Measurements from ENCODE around the gene IGLL1.

IGLL1 gene

GRCh38 chr22:23530106-23530505, 50.0 kb downstream of the IGLL1 start:
- Histone ChIP-seq H3K36me3 (ENCODE audit: control insufficient read depth, low read depth, low read length) (no peaks in the 10 kb centered on the region), H3K9ac (ENCODE audit: low read length) (no peak overlapping the region), H3K4me1 (ENCODE audit: control insufficient read depth, low read depth, low read length) (peaks cover 20% of the 10 kb centered on the region), H3K4me3 (ENCODE audit: low read length) (no peak overlapping the region), H3K27me3 (ENCODE audit: control insufficient read depth, insufficient read depth, low read length) (peaks cover 3% of the 10 kb centered on the region), H3K9me3 (ENCODE audit: control insufficient read depth, low read depth, low read length) (no peaks in the 10 kb centered on the region), H3K27ac (ENCODE audit: low read length) (no peak overlapping the region)

- Histone ChIP-seq H3K9ac (ENCODE audit: low read length) (no peak overlapping the region), H3K4me1 (ENCODE audit: control insufficient read depth, low read depth, low read length) (peaks cover 18% of the 10 kb centered on the region), H3K9me3 (ENCODE audit: control insufficient read depth, low read depth, low read length) (no peaks in the 10 kb centered on the region), H3K4me3 (ENCODE audit: low read length) (no peak overlapping the region), H3K27me3 (ENCODE audit: control insufficient read depth, insufficient read depth, low read length) (peaks cover 2% of the 10 kb centered on the region), H3K36me3 (ENCODE audit: control insufficient read depth, low read depth, low read length) (no peaks in the 10 kb centered on the region), H3K27ac (ENCODE audit: low read length) (no peak overlapping the region)
Measured at GRCh38 chr22:23529166-23530103, 50.7 kb downstream of the IGLL1 start.

- H3K4me3 ChIP-seq (ENCODE audit: low read length) = no peak overlapping the region
- H3K36me3 ChIP-seq (ENCODE audit: control insufficient read depth, low read depth, low read length) = no peaks in the 10 kb centered on the region
- no peak overlapping the region for H3K9ac ChIP-seq (ENCODE audit: low read length)
- H3K27me3 ChIP-seq (ENCODE audit: control insufficient read depth, insufficient read depth, low read length) = peaks cover 15% of the 10 kb centered on the region
- H3K27ac ChIP-seq (ENCODE audit: low read length) = no peak overlapping the region
- no peaks in the 10 kb centered on the region for H3K9me3 ChIP-seq (ENCODE audit: control insufficient read depth, low read depth, low read length)
- H3K4me1 ChIP-seq (ENCODE audit: control insufficient read depth, low read depth, low read length) = peaks cover 10% of the 10 kb centered on the region
Measured at GRCh38 chr22:23527971-23528740, 51.9 kb downstream of the IGLL1 start.

- Histone ChIP-seq H3K9me3 (ENCODE audit: control insufficient read depth, low read depth, low read length) (no peaks in the 10 kb centered on the region), H3K4me1 (ENCODE audit: control insufficient read depth, low read depth, low read length) (peaks cover 6% of the 10 kb centered on the region), H3K27me3 (ENCODE audit: control insufficient read depth, insufficient read depth, low read length) (peaks cover 27% of the 10 kb centered on the region), H3K27ac (ENCODE audit: low read length) (no peak overlapping the region), H3K4me3 (ENCODE audit: low read length) (no peak overlapping the region), H3K36me3 (ENCODE audit: control insufficient read depth, low read depth, low read length) (no peaks in the 10 kb centered on the region), H3K9ac (ENCODE audit: low read length) (no peak overlapping the region)
Measured at GRCh38 chr22:23526596-23527316, 53.3 kb downstream of the IGLL1 start.

GRCh38 chr22:23525510-23525909, 54.6 kb downstream of the IGLL1 start:
- Histone ChIP-seq H3K9ac (ENCODE audit: low read length) (no peak overlapping the region), H3K9me3 (ENCODE audit: control insufficient read depth, low read depth, low read length) (no peaks in the 10 kb centered on the region), H3K4me3 (ENCODE audit: low read length) (no peak overlapping the region), H3K36me3 (ENCODE audit: control insufficient read depth, low read depth, low read length) (no peaks in the 10 kb centered on the region), H3K27ac (ENCODE audit: low read length) (no peak overlapping the region), H3K27me3 (ENCODE audit: control insufficient read depth, insufficient read depth, low read length) (peaks cover 36% of the 10 kb centered on the region), H3K4me1 (ENCODE audit: control insufficient read depth, low read depth, low read length) (peaks cover 13% of the 10 kb centered on the region)

GRCh38 chr22:23524226-23524625, 55.9 kb downstream of the IGLL1 start:
- Histone ChIP-seq H3K27ac (ENCODE audit: low read length) (no peak overlapping the region), H3K9me3 (ENCODE audit: control insufficient read depth, low read depth, low read length) (no peaks in the 10 kb centered on the region), H3K9ac (ENCODE audit: low read length) (no peak overlapping the region), H3K36me3 (ENCODE audit: control insufficient read depth, low read depth, low read length) (no peaks in the 10 kb centered on the region), H3K4me3 (ENCODE audit: low read length) (no peak overlapping the region), H3K4me1 (ENCODE audit: control insufficient read depth, low read depth, low read length) (peaks cover 13% of the 10 kb centered on the region), H3K27me3 (ENCODE audit: control insufficient read depth, insufficient read depth, low read length) (peaks cover 46% of the 10 kb centered on the region)

- H3K4me1 ChIP-seq (ENCODE audit: control insufficient read depth, low read depth, low read length) = peaks cover 13% of the 10 kb centered on the region
- peaks cover 46% of the 10 kb centered on the region for H3K27me3 ChIP-seq (ENCODE audit: control insufficient read depth, insufficient read depth, low read length)
- no peak overlapping the region for H3K4me3 ChIP-seq (ENCODE audit: low read length)
- H3K27ac ChIP-seq (ENCODE audit: low read length) = no peak overlapping the region
- no peak overlapping the region for H3K9ac ChIP-seq (ENCODE audit: low read length)
- no peaks in the 10 kb centered on the region for H3K36me3 ChIP-seq (ENCODE audit: control insufficient read depth, low read depth, low read length)
- no peaks in the 10 kb centered on the region for H3K9me3 ChIP-seq (ENCODE audit: control insufficient read depth, low read depth, low read length)
Measured at GRCh38 chr22:23523713-23524112, 56.4 kb downstream of the IGLL1 start.

All from iPS-18a (cell line).